ENCODE measurements around the gene STX11. TPM values are rescaled to one million over a fixed set of nuclear protein-coding genes. Genes with fewer than 3 reads are reported as not detected.

Gene STX11
- total RNA-seq, 4 donors from 2014 or later: 1.8 to 3.0 (median 2.3) TPM; not detected in 1

GRCh38 chr6:144152334-144152900, 2.1 kb downstream of the STX11 start:
- Histone ChIP-seq H3K9me3 (no peaks in the 10 kb centered on the region), H3K4me3 (no peak overlapping the region), H3K27ac (peak overlapping the region in 1 of 4 donors; percentile 6), H3K27me3 (peaks cover 25% of the 10 kb centered on the region), H3K36me3 (no peaks in the 10 kb centered on the region), H3K4me1 (peaks cover 0 to 20% (median 16%) of the 10 kb centered on the region in 4 donors)
- in situ Hi-C loops (cut with MboI; ENCODE audit: low pct_ligation_motif_present in 1 of 4, low pct_unique_long_range_greater_than_20kb in 1 of 4, low sequenced_read_pairs in 3 of 4) (no loop called here), intact Hi-C loops (cut with DNase I; ENCODE audit: low total_unique reads) (loop anchor here (5.0 kb wide), 1 partner anchor 65 kb away; no protein-coding TSS in a partner anchor)
- no peak for TF ChIP-seq POLR2AphosphoS5 (IDR thresholded peaks at IDR 0.05)
- TF ChIP-seq CTCF (IDR thresholded peaks at IDR 0.05): no peak
- TF ChIP-seq EP300 (IDR thresholded peaks at IDR 0.05; ENCODE audit: low read depth): no peak
- no peak for TF ChIP-seq POLR2A (IDR thresholded peaks at IDR 0.05)
- WGBS, 2 donors (ENCODE audit: low coverage in 1 of 2): 81 to 94% methylated on average over 4 to 6 of the region's 6 CpGs
- no peak for DNase-seq

- no peaks in the 10 kb centered on the region for H3K36me3 ChIP-seq
- H3K27me3 ChIP-seq: peaks cover 21% of the 10 kb centered on the region
- peak overlapping the region in 1 of 4 donors; percentile 6 for H3K27ac ChIP-seq
- H3K4me3 ChIP-seq: no peak overlapping the region
- intact Hi-C loops (cut with DNase I; ENCODE audit: low total_unique reads) (loop anchor here (5.0 kb wide), 1 partner anchor 64 kb away; no protein-coding TSS in a partner anchor), in situ Hi-C loops (cut with MboI; ENCODE audit: low pct_ligation_motif_present in 1 of 4, low pct_unique_long_range_greater_than_20kb in 1 of 4, low sequenced_read_pairs in 3 of 4) (no loop called here)
- peaks cover 0 to 23% (median 16%) of the 10 kb centered on the region in 4 donors for H3K4me1 ChIP-seq
- WGBS, 2 donors (ENCODE audit: low coverage in 1 of 2): 81 to 94% methylated on average over 5 of the region's 5 CpGs
- no peaks in the 10 kb centered on the region for H3K9me3 ChIP-seq
- DNase-seq: peak; percentile 31
- TF ChIP-seq POLR2A (IDR thresholded peaks at IDR 0.05) (no peak), EP300 (IDR thresholded peaks at IDR 0.05; ENCODE audit: low read depth) (no peak), CTCF (IDR thresholded peaks at IDR 0.05) (no peak), POLR2AphosphoS5 (IDR thresholded peaks at IDR 0.05) (no peak)
Observed at GRCh38 chr6:144153260-144153659, 2.9 kb downstream of the STX11 start.

GRCh38 chr6:144153971-144154370, 3.7 kb downstream of the STX11 start:
- Histone ChIP-seq H3K27me3 (peaks cover 16% of the 10 kb centered on the region), H3K4me3 (no peak overlapping the region), H3K36me3 (no peaks in the 10 kb centered on the region), H3K9me3 (no peaks in the 10 kb centered on the region), H3K4me1 (peaks cover 0 to 29% (median 16%) of the 10 kb centered on the region in 4 donors), H3K27ac (no peak overlapping the region)
- TF ChIP-seq POLR2A (IDR thresholded peaks at IDR 0.05) (no peak), POLR2AphosphoS5 (IDR thresholded peaks at IDR 0.05) (no peak), CTCF (IDR thresholded peaks at IDR 0.05) (no peak), EP300 (IDR thresholded peaks at IDR 0.05; ENCODE audit: low read depth) (no peak)
- DNase-seq: no peak
- in situ Hi-C loops (cut with MboI; ENCODE audit: low pct_ligation_motif_present in 1 of 4, low pct_unique_long_range_greater_than_20kb in 1 of 4, low sequenced_read_pairs in 3 of 4): no loop called here
- 95 to 100% methylated on average over 2 of the region's 2 CpGs for WGBS, 2 donors (ENCODE audit: low coverage in 1 of 2)
- intact Hi-C loops (cut with DNase I; ENCODE audit: low total_unique reads): loop anchor here (5.0 kb wide), 1 partner anchor 63 kb away; no protein-coding TSS in a partner anchor

GRCh38 chr6:144155529-144155928, 5.2 kb downstream of the STX11 start:
- intact Hi-C loops (cut with DNase I; ENCODE audit: low total_unique reads): no loop called here
- 60 to 63% methylated on average over 1 to 2 of the region's 2 CpGs for WGBS, 2 donors (ENCODE audit: low coverage in 1 of 2)
- Histone ChIP-seq H3K36me3 (no peaks in the 10 kb centered on the region), H3K4me1 (peaks cover 0 to 22% (median 9%) of the 10 kb centered on the region in 4 donors), H3K9me3 (no peaks in the 10 kb centered on the region), H3K4me3 (no peak overlapping the region), H3K27me3 (peaks cover 9% of the 10 kb centered on the region), H3K27ac (no peak overlapping the region)
- DNase-seq: no peak
- no peak for TF ChIP-seq CTCF (IDR thresholded peaks at IDR 0.05)
- TF ChIP-seq POLR2AphosphoS5 (IDR thresholded peaks at IDR 0.05): no peak
- no peak for TF ChIP-seq POLR2A (IDR thresholded peaks at IDR 0.05)
- no peak for TF ChIP-seq EP300 (IDR thresholded peaks at IDR 0.05; ENCODE audit: low read depth)
- in situ Hi-C loops (cut with MboI; ENCODE audit: low pct_ligation_motif_present in 1 of 4, low pct_unique_long_range_greater_than_20kb in 1 of 4, low sequenced_read_pairs in 3 of 4): no loop called here
